GM19043 (cell line): ENCODE data around the gene ZNF467.

Source experiments
- ATAC-seq: cut with Tn5 transposase; IDR thresholded peaks from one replicate; pipeline ENCODE4 v1.9.1; 2021; ENCODE audit warnings: low read depth; ENCODE audit not compliant: unreplicated experiment

Gene ZNF467

GRCh38 chr7:149716932-149717307 is 56.5 kb downstream of the ZNF467 start:
- ATAC-seq = no peak

GRCh38 chr7:149716007-149716931 is 57.1 kb downstream of the ZNF467 start:
- ATAC-seq = no peak

- ATAC-seq = no peak
Measured at GRCh38 chr7:149715476-149715875, 57.9 kb downstream of the ZNF467 start.

GRCh38 chr7:149714910-149715471 is 58.4 kb downstream of the ZNF467 start:
- peak; percentile 5 for ATAC-seq
